Natural killer cell (primary cell): Measurements from ENCODE around the gene EPG5. TPM values are rescaled to one million over a fixed set of nuclear protein-coding genes. Genes with fewer than 3 reads are reported as not detected.
A peak's percentile ranks its signal among the peaks of the same experiment; 100 is the strongest.

Experiments used
- ATAC-seq, 3 donors: fragments of 150-1000 bp in 2 of 3; fragments of 200-7000 bp in 1 of 3; cut with Tn5 transposase; 1 replicate in 1 of 3; 2 replicates in 2 of 3; pipeline ENCODE4 v1.10.0; 2021; ENCODE audit warnings: mild to moderate bottlenecking in 2 of 3, moderate library complexity in 2 of 3
- DNase-seq, 2 donors: peaks; one replicate each; pipeline versions ENCODE4 v3.0.0 to v3.0.0-alpha.2; 2013 to 2021; ENCODE audit warnings: mixed read lengths in 1 of 2
- H3K27ac ChIP-seq: one replicate; pipeline ENCODE4 v1.5.1; 2013; ENCODE audit warnings: mild to moderate bottlenecking, low read length
- H3K27me3 ChIP-seq: one replicate; pipeline ENCODE4 v1.6.1; 2013; ENCODE audit warnings: low read length; ENCODE audit not compliant: control insufficient read depth, insufficient read depth
- H3K36me3 ChIP-seq: one replicate; pipeline ENCODE4 v1.6.1; 2013; ENCODE audit warnings: low read length; ENCODE audit not compliant: control insufficient read depth, insufficient read depth
- H3K4me1 ChIP-seq: one replicate; pipeline ENCODE4 v1.6.1; 2013; ENCODE audit warnings: low read length; ENCODE audit not compliant: control insufficient read depth, insufficient read depth
- H3K4me3 ChIP-seq: one replicate; pipeline ENCODE4 v1.5.1; 2013; ENCODE audit warnings: low read length
- H3K9me3 ChIP-seq: one replicate; pipeline ENCODE4 v1.6.1; 2013; ENCODE audit warnings: low read length; ENCODE audit not compliant: control insufficient read depth, insufficient read depth
- H3K27ac Mint-ChIP-seq, 2 donors: one replicate each; pipeline ENCODE4 v1.8.0; 2022; ENCODE audit warnings: mild to moderate bottlenecking in 2 of 2, mixed read lengths in 2 of 2, moderate library complexity in 1 of 2
- H3K27me3 Mint-ChIP-seq, 2 donors: one replicate each; pipeline ENCODE4 v1.8.0; 2022; ENCODE audit warnings: low read depth in 2 of 2, mixed read lengths in 2 of 2
- H3K36me3 Mint-ChIP-seq: one replicate; pipeline ENCODE4 v1.8.0; 2022; ENCODE audit warnings: mixed read lengths
- H3K4me1 Mint-ChIP-seq, 2 donors: one replicate each; pipeline ENCODE4 v1.8.0; 2022; ENCODE audit warnings: mixed read lengths in 2 of 2
- H3K4me3 Mint-ChIP-seq: one replicate; pipeline ENCODE4 v1.8.0; 2022; ENCODE audit warnings: mild to moderate bottlenecking, moderate library complexity, mixed read lengths
- H3K9me3 Mint-ChIP-seq, 2 donors: one replicate each; pipeline ENCODE4 v1.8.0; 2022; ENCODE audit warnings: mixed read lengths in 2 of 2
- WGBS: methylation state at CpG from one replicate; pipeline ENCODE4 v1.1.7; 2013; ENCODE audit warnings: missing lambda C conversion rate; ENCODE audit not compliant: insufficient coverage; 5-methylcytosine and 5-hydroxymethylcytosine counted together
- intact Hi-C: fragments of 100-400 bp; cut with micrococcal nuclease; formaldehyde crosslinking; loops from one replicate; pipeline ENCODE4 v1.14.2; 2022
- total RNA-seq, 4 donors: library from RNA; stranded (reverse); fragments of 120-200 nt in 1 of 4; gene quantifications; one replicate each; pipeline versions ENCODE4 v1.2.3 to v1.2.4, GENCODE V29; 2013 to 2022
- TF ChIP-seq, protein P1 (sequence below): fragments of 200-600 bp; IDR thresholded peaks from one replicate; pipeline ENCODE4 v1.8.0; 2022; ENCODE audit warnings: antibody characterized with exemption

The EPG5 gene
- total RNA-seq, 3 donors from 2014 or later (not counting 1 experiment from before 2014, with no cell fraction given): 81.3 to 133 (median 99.6) TPM

GRCh38 chr18:45838302-45839070, 128.6 kb downstream of the EPG5 start:
- Histone ChIP-seq H3K4me3 (no peak overlapping the region), H3K4me1 (peaks cover 11% of the 10 kb centered on the region), H3K9me3 (no peaks in the 10 kb centered on the region), H3K36me3 (no peaks in the 10 kb centered on the region), H3K27ac (no peak overlapping the region), H3K27me3 (peaks cover 20% of the 10 kb centered on the region)
- ATAC-seq (no peak), DNase-seq (no peak)
- Mint-ChIP-seq H3K4me3 (peak overlapping the region; percentile 78), H3K27ac (no peak overlapping the region), H3K27me3 (peaks cover 19 to 31% of the 10 kb centered on the region in 2 donors), H3K36me3 (no peaks in the 10 kb centered on the region), H3K9me3 (no peaks in the 10 kb centered on the region), H3K4me1 (peaks cover 17 to 23% of the 10 kb centered on the region in 2 donors)
- intact Hi-C loops: loop anchor here (1.0 to 2.0 kb wide), 3 partner anchors 116 to 173 kb away; no protein-coding TSS in a partner anchor
- TF ChIP-seq, protein P1, sequence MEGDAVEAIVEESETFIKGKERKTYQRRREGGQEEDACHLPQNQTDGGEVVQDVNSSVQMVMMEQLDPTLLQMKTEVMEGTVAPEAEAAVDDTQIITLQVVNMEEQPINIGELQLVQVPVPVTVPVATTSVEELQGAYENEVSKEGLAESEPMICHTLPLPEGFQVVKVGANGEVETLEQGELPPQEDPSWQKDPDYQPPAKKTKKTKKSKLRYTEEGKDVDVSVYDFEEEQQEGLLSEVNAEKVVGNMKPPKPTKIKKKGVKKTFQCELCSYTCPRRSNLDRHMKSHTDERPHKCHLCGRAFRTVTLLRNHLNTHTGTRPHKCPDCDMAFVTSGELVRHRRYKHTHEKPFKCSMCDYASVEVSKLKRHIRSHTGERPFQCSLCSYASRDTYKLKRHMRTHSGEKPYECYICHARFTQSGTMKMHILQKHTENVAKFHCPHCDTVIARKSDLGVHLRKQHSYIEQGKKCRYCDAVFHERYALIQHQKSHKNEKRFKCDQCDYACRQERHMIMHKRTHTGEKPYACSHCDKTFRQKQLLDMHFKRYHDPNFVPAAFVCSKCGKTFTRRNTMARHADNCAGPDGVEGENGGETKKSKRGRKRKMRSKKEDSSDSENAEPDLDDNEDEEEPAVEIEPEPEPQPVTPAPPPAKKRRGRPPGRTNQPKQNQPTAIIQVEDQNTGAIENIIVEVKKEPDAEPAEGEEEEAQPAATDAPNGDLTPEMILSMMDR: no peak
- WGBS: 41% methylated on average over 53 of the region's 53 CpGs

DNA sequence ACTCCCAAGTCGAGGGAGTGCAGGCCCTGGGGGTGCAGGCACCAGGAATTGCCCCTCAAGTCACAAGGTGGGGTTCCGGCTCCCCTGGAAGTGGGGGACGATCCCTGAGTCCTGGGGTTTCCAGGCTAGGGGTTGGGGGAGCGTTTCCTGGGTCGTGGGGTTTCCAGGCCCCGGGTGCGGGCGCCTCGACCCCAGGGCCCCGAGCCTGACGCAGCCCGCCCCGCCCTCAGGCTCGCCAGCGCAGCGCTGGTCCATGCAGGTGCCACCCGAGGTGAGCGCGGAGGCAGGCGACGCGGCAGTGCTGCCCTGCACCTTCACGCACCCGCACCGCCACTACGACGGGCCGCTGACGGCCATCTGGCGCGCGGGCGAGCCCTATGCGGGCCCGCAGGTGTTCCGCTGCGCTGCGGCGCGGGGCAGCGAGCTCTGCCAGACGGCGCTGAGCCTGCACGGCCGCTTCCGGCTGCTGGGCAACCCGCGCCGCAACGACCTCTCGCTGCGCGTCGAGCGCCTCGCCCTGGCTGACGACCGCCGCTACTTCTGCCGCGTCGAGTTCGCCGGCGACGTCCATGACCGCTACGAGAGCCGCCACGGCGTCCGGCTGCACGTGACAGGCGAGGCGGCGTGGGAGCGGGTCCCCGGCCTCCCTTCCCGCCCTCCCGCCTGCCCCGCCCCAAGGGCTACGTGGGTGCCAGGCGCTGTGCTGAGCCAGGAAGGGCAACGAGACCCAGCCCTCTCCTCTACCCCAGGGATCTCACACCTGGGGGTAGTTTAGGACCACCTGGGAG, 129.7 kb downstream of the EPG5 start:
- H3K4me1 ChIP-seq: peaks cover 11% of the 10 kb centered on the region
- no peaks in the 10 kb centered on the region for H3K9me3 ChIP-seq
- H3K27me3 ChIP-seq: peaks cover 20% of the 10 kb centered on the region
- H3K4me3 ChIP-seq: no peak overlapping the region
- peaks cover 17 to 23% of the 10 kb centered on the region in 2 donors for H3K4me1 Mint-ChIP-seq
- peak overlapping the region; percentile 85 for H3K4me3 Mint-ChIP-seq
- DNase-seq (peak; percentile 54 to 59), ATAC-seq (peak; percentile 76 to 89 (median 88))
- H3K36me3 Mint-ChIP-seq: no peaks in the 10 kb centered on the region
- TF ChIP-seq, protein P1: peak; percentile 33
- 22% methylated on average over 84 of the region's 84 CpGs for WGBS
- no peak overlapping the region for H3K27ac ChIP-seq
- H3K27ac Mint-ChIP-seq: no peak overlapping the region
- intact Hi-C loops: loop anchor here (2.0 kb wide), 2 partner anchors 115 to 147 kb away; no protein-coding TSS in a partner anchor
- no peaks in the 10 kb centered on the region for H3K36me3 ChIP-seq
- H3K9me3 Mint-ChIP-seq: no peaks in the 10 kb centered on the region
- H3K27me3 Mint-ChIP-seq: peaks cover 19 to 31% of the 10 kb centered on the region in 2 donors

- Histone ChIP-seq H3K36me3 (no peaks in the 10 kb centered on the region), H3K27ac (no peak overlapping the region), H3K4me3 (no peak overlapping the region), H3K4me1 (peaks cover 11% of the 10 kb centered on the region), H3K9me3 (no peaks in the 10 kb centered on the region), H3K27me3 (peaks cover 20% of the 10 kb centered on the region)
- DNase-seq: no peak
- TF ChIP-seq, protein P1: no peak
- Mint-ChIP-seq H3K9me3 (no peaks in the 10 kb centered on the region), H3K27ac (no peak overlapping the region), H3K27me3 (peaks cover 19 to 34% of the 10 kb centered on the region in 2 donors), H3K4me1 (peaks cover 17 to 23% of the 10 kb centered on the region in 2 donors), H3K4me3 (peak overlapping the region; percentile 85), H3K36me3 (no peaks in the 10 kb centered on the region)
- no peak for ATAC-seq
- intact Hi-C loops: no loop called here
- 81% methylated on average over 13 of the region's 14 CpGs for WGBS
Observed at GRCh38 chr18:45836242-45837205, 130.6 kb downstream of the EPG5 start.
